Regular cardiac myocyte (primary cell): ENCODE results near the gene CBFB. TPM values are rescaled to one million over a fixed set of nuclear protein-coding genes. Genes with fewer than 3 reads are reported as not detected.

Experiments
- total RNA-seq: library from RNA; depleted of rRNA; stranded (reverse); fragments of >200 nt; gene quantifications from 2 replicates; pipeline ENCODE4 v1.2.3, GENCODE V29; 2014

The CBFB gene
- 111 and 209 TPM in 2 replicates for total RNA-seq

GRCh38 chr16:67028696-67029253 is at the start of gene CBFB:
CBFB (plus strand) TSS chr16:67029149; CDS start chr16:67029408, 259 bp downstream.

DNA sequence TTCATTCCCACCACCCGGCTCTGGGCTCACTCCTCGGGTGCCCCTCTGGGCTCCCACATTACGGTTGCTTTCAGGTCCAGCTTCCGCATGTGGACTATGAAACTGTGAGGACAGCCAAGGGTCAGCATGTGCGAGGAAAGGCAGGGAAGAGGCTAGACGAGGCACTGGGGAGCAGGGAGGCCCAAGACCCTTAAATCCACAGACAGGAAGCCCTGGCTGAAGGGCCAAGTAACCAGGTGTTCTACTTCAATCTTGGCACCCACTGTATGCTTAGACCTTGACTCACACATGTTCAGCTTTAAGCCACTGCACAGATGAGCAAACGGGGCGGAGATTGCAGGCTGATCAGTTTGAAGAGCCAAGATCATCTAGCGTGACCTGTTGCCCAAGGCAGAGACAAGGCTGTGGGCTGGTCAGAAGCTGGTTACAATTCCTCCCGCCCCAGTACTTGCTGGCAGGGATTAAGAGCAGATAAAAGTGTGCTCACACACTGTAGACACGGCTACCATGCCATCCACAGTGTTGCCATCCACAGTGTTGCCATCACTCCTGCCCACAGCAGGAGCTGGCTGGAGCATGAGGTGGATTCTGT is 40.7 kb upstream of the CBFB start, which contains the start of gene CES4A:
CES4A (plus strand) TSS at position 393 of the 592 bp plus-strand sequence; CDS start at position 577, 184 bp downstream.

GRCh38 chr16:67109407-67110135 is 80.6 kb downstream of the CBFB start, which contains the start of gene PHAF1:
PHAF1 (plus strand) TSS chr16:67109941; CDS start chr16:67110176, 235 bp downstream.

Other genes with a start within 250 kb of the CBFB start
- gene TERB1, start 227.6 kb upstream of the CBFB start, total RNA-seq: 0.19 and 0.56 TPM in 2 replicates
- 72.4 and 83.4 TPM in 2 replicates for gene NAE1, start 198.2 kb upstream of the CBFB start, total RNA-seq
- not detected in 2 replicates for gene CA7, start 184.7 kb upstream of the CBFB start, total RNA-seq
- 7.3 and 9.0 TPM in 2 replicates for gene PDP2, start 148.6 kb upstream of the CBFB start, total RNA-seq
- gene CDH16, start 110.3 kb upstream of the CBFB start, total RNA-seq: 0.19 and 0.56 TPM in 2 replicates
- 5.2 and 24.8 TPM in 2 replicates for gene RRAD, start 103.6 kb upstream of the CBFB start, total RNA-seq
- gene CIAO2B, start 94.7 kb upstream of the CBFB start, total RNA-seq: 166 and 269 TPM in 2 replicates
- 16.1 and 19.2 TPM in 2 replicates for gene CES2, start 93.6 kb upstream of the CBFB start, total RNA-seq
- gene CES3, start 67.9 kb upstream of the CBFB start, total RNA-seq: 0.56 TPM in 1 of 2 replicates, not detected in the other
- 0.58 and 1.1 TPM in 2 replicates for gene CES4A, start 40.6 kb upstream of the CBFB start, total RNA-seq
- gene PHAF1, start 80.8 kb downstream of the CBFB start, total RNA-seq: 8.2 and 11.1 TPM in 2 replicates
- gene B3GNT9, start 121.8 kb downstream of the CBFB start, total RNA-seq: 27.4 and 42.3 TPM in 2 replicates
- 15.7 and 22.8 TPM in 2 replicates for gene TRADD, start 130.8 kb downstream of the CBFB start, total RNA-seq
- 5.9 and 12.4 TPM in 2 replicates for gene FBXL8, start 130.8 kb downstream of the CBFB start, total RNA-seq
- gene HSF4, start 135.6 kb downstream of the CBFB start, total RNA-seq: 0.58 and 12.1 TPM in 2 replicates
- gene NOL3, start 141.4 kb downstream of the CBFB start, total RNA-seq: 11.1 and 20.6 TPM in 2 replicates
- 10.7 and 17.3 TPM in 2 replicates for gene MATCAP1, start 154.8 kb downstream of the CBFB start, total RNA-seq
- under 0.01 and 0.56 TPM in 2 replicates for gene EXOC3L1, start 161.0 kb downstream of the CBFB start, total RNA-seq
- gene E2F4, start 163.0 kb downstream of the CBFB start, total RNA-seq: 37.8 and 66.9 TPM in 2 replicates
- gene ELMO3, start 170.0 kb downstream of the CBFB start, total RNA-seq: 0.28 and 0.38 TPM in 2 replicates
- 40.6 and 70.5 TPM in 2 replicates for gene TMEM208, start 198.0 kb downstream of the CBFB start, total RNA-seq
- gene FHOD1, start 218.3 kb downstream of the CBFB start, total RNA-seq: 11.8 and 26.1 TPM in 2 replicates
- gene SLC9A5, start 219.8 kb downstream of the CBFB start, total RNA-seq: 1.2 and 2.3 TPM in 2 replicates